H1 (cell line): Measurements from ENCODE around the gene TXNDC2. TPM values are rescaled to one million over a fixed set of nuclear protein-coding genes. Genes with fewer than 3 reads are reported as not detected.

Experiments used
- CTCF ChIA-PET: fragments of 300-600 bp; sonication (Branson Sonifier 250); formaldehyde crosslinking; loops from one replicate; lab custom pipeline; 2021; ENCODE audit not compliant: partially characterized antibody; lab: Charles Lee
- POLR2A ChIA-PET: fragments of 300-600 bp; sonication (Branson Sonifier 250); formaldehyde crosslinking; loops from one replicate; lab custom pipeline; 2021; ENCODE audit warnings: inconsistent platforms; ENCODE audit not compliant: partially characterized antibody; lab: Charles Lee
- DNase-seq, 2 experiments: peaks; one replicate each; pipeline versions ENCODE4 v3.0.0 to v3.0.0-alpha.2; 2010 to 2022; ENCODE audit warnings: low spot score in 2 of 2, low read depth in 1 of 2, mixed read lengths in 1 of 2
- FAIRE-seq: peaks from 2 replicates; lab custom pipeline; 2011; peaks lifted over from hg19 to GRCh38; lab: Jason Lieb, UNC
- H2AFZ ChIP-seq: 2 replicates; pipeline ENCODE4 v1.8.1; 2012; ENCODE audit warnings: low read length, inconsistent platforms
- H2AK5ac ChIP-seq: 2 replicates; pipeline ENCODE4 v1.6.1; 2013; ENCODE audit warnings: low read depth, low read length
- H2BK120ac ChIP-seq: replicated peaks from 2 replicates; pipeline ENCODE3; 2013; ENCODE audit warnings: low read depth, low read length, inconsistent platforms
- H2BK12ac ChIP-seq: 2 replicates; pipeline ENCODE4 v1.6.1; 2013; ENCODE audit warnings: low read depth, low read length
- H2BK15ac ChIP-seq: 2 replicates; pipeline ENCODE4 v1.6.1; 2013; ENCODE audit warnings: low read length
- H2BK20ac ChIP-seq: 2 replicates; pipeline ENCODE4 v1.6.1; 2013; ENCODE audit warnings: low read length
- H2BK5ac ChIP-seq: 2 replicates; pipeline ENCODE4 v1.6.1; 2013; ENCODE audit warnings: low read depth, low read length
- H3K14ac ChIP-seq: 2 replicates; pipeline ENCODE4 v1.6.1; 2013; ENCODE audit warnings: inconsistent platforms; ENCODE audit not compliant: insufficient read length
- H3K18ac ChIP-seq: 2 replicates; pipeline ENCODE4 v1.6.1; 2013; ENCODE audit warnings: low read length; ENCODE audit errors: extremely low read depth
- H3K23ac ChIP-seq: 2 replicates; pipeline ENCODE4 v1.6.1; 2013; ENCODE audit warnings: inconsistent platforms; ENCODE audit not compliant: insufficient read length
- H3K23me2 ChIP-seq: 2 replicates; pipeline ENCODE4 v1.6.1; 2013; ENCODE audit warnings: low read depth, low read length
- H3K27ac ChIP-seq: 2 replicates; pipeline ENCODE4 v1.6.1; 2011; ENCODE audit warnings: low read depth, low read length, inconsistent platforms
- H3K27me3 ChIP-seq, 4 experiments: replicated peaks in 1 of 4; 1 replicate in 1 of 4; 2 replicates in 3 of 4; pipeline versions ENCODE4 v1.6.1 to v1.8.1; 2011 to 2013; ENCODE audit warnings: low read length in 3 of 4, mild to moderate bottlenecking in 3 of 4, inconsistent platforms in 2 of 4, mixed read lengths in 2 of 4, moderate library complexity in 1 of 4; ENCODE audit not compliant: control insufficient read depth in 3 of 4, insufficient read depth in 3 of 4; ENCODE audit errors: extremely low read depth in 1 of 4
- H3K36me3 ChIP-seq, 4 experiments: 2 replicates each; pipeline versions ENCODE4 v1.6.1 to v1.8.1; 2011 to 2013; ENCODE audit warnings: mild to moderate bottlenecking in 4 of 4, low read length in 3 of 4, moderate library complexity in 2 of 4, control low read depth in 1 of 4, inconsistent platforms in 1 of 4; ENCODE audit not compliant: insufficient read depth in 4 of 4, control insufficient read depth in 2 of 4
- H3K4ac ChIP-seq: replicated peaks from 2 replicates; pipeline ENCODE3; 2013; ENCODE audit warnings: low read length, low read depth, mixed read lengths, inconsistent platforms; ENCODE audit not compliant: insufficient read length
- H3K4me1 ChIP-seq, 4 experiments: replicated peaks in 1 of 4; 1 replicate in 1 of 4; 2 replicates in 3 of 4; pipeline versions ENCODE4 v1.6.1 to v1.8.1; 2011 to 2013; ENCODE audit warnings: low read length in 3 of 4, inconsistent platforms in 2 of 4, mixed read lengths in 1 of 4; ENCODE audit not compliant: insufficient read depth in 4 of 4, control insufficient read depth in 3 of 4
- H3K4me2 ChIP-seq, 2 experiments: 2 replicates each; pipeline versions ENCODE4 v1.6.1 to v1.8.1; 2011 to 2013; ENCODE audit warnings: low read depth in 2 of 2, low read length in 2 of 2, control low read depth in 1 of 2, inconsistent platforms in 1 of 2, mild to moderate bottlenecking in 1 of 2; ENCODE audit not compliant: insufficient read depth in 1 of 2
- H3K4me3 ChIP-seq, 4 experiments: fragments of 200-600, 300-600 bp in 1 of 4; sonication (generic), shearing (Covaris generic), sonication (Bioruptor Twin) in 1 of 4; 2 replicates each; pipeline versions ENCODE4 v1.5.1 to v1.8.1; 2011 to 2016; ENCODE audit warnings: low read length in 4 of 4, low read depth in 3 of 4, control low read depth in 2 of 4, inconsistent platforms in 2 of 4, mild to moderate bottlenecking in 2 of 4, mixed read lengths in 1 of 4, moderate library complexity in 1 of 4; ENCODE audit not compliant: insufficient read depth in 2 of 4; ENCODE audit errors: extremely low read depth in 1 of 4
- H3K56ac ChIP-seq: replicated peaks from 2 replicates; pipeline ENCODE3; 2013; ENCODE audit warnings: low read depth, mild to moderate bottlenecking, mixed read lengths, low read length, inconsistent platforms; ENCODE audit not compliant: insufficient read length
- H3K79me1 ChIP-seq: 2 replicates; pipeline ENCODE4 v1.6.1; 2013; ENCODE audit warnings: low read depth, low read length, control low read depth
- H3K79me2 ChIP-seq, 2 experiments: 2 replicates each; pipeline versions ENCODE4 v1.6.1 to v1.8.1; 2012 to 2013; ENCODE audit warnings: low read length in 2 of 2, mild to moderate bottlenecking in 2 of 2, inconsistent platforms in 1 of 2; ENCODE audit not compliant: insufficient read depth in 2 of 2, control insufficient read depth in 1 of 2
- H3K9ac ChIP-seq, 4 experiments: replicated peaks in 1 of 4; 1 replicate in 1 of 4; 2 replicates in 3 of 4; pipeline versions ENCODE4 v1.6.1 to v1.8.1; 2011 to 2013; ENCODE audit warnings: low read depth in 3 of 4, low read length in 3 of 4, control low read depth in 2 of 4, mild to moderate bottlenecking in 2 of 4, moderate library complexity in 2 of 4, inconsistent platforms in 1 of 4; ENCODE audit errors: extremely low read depth in 1 of 4
- H3K9me3 ChIP-seq, 2 experiments: 2 replicates each; pipeline versions ENCODE4 v1.6.1 to v1.8.1; 2012 to 2013; ENCODE audit warnings: mild to moderate bottlenecking in 2 of 2, moderate library complexity in 2 of 2, control low read depth in 1 of 2, inconsistent platforms in 1 of 2, low read depth in 1 of 2, low read length in 1 of 2, mixed read lengths in 1 of 2; ENCODE audit not compliant: insufficient read depth in 2 of 2
- H4K20me1 ChIP-seq, 2 experiments: replicated peaks in 1 of 2; 2 replicates each; pipeline versions ENCODE3 to v1.8.1; 2011 to 2013; ENCODE audit warnings: inconsistent platforms in 2 of 2, low read length in 2 of 2, mild to moderate bottlenecking in 1 of 2; ENCODE audit not compliant: insufficient read depth in 2 of 2, control insufficient read depth in 1 of 2
- H4K5ac ChIP-seq: 2 replicates; pipeline ENCODE4 v1.6.1; 2013; ENCODE audit warnings: low read length, low read depth, mixed read lengths, inconsistent platforms; ENCODE audit not compliant: insufficient read length
- H4K8ac ChIP-seq: 2 replicates; pipeline ENCODE4 v1.8.0; 2013; ENCODE audit warnings: mild to moderate bottlenecking, moderate library complexity, low read length, inconsistent platforms; ENCODE audit not compliant: insufficient read depth; ENCODE audit errors: extremely low read depth
- H4K91ac ChIP-seq: replicated peaks from 2 replicates; pipeline ENCODE3; 2013; ENCODE audit warnings: low read length, mixed read lengths, inconsistent platforms; ENCODE audit not compliant: insufficient read length
- CBX5 ChIP-seq: fragments of 300-800, 300-1000 bp; sonication (generic); IDR thresholded peaks from 2 replicates; pipeline ENCODE4 v1.7.1; 2016; ENCODE audit warnings: antibody characterized with exemption, low read length, low read depth
- CREB1 ChIP-seq: IDR thresholded peaks from 2 replicates; pipeline ENCODE4 v1.6.1; 2012; ENCODE audit warnings: inconsistent platforms
- PHF8 ChIP-seq: fragments of 200-600 bp; sonication (generic); conservative IDR thresholded peaks from 2 replicates; pipeline ENCODE4 v1.7.1; 2012; ENCODE audit warnings: low read depth, mild to moderate bottlenecking, inconsistent platforms, low read length, moderate library complexity
- POU5F1 ChIP-seq: IDR thresholded peaks from 2 replicates; pipeline ENCODE4 v1.6.1; 2011; ENCODE audit warnings: low read depth, mild to moderate bottlenecking, low read length, moderate library complexity
- RBBP5 ChIP-seq: IDR thresholded peaks from 2 replicates; pipeline ENCODE4 v1.7.1; 2012; ENCODE audit warnings: low read depth, mild to moderate bottlenecking, inconsistent platforms, low read length, moderate library complexity, borderline replicate concordance
- RXRA ChIP-seq: IDR thresholded peaks from 2 replicates; pipeline ENCODE4 v1.6.1; 2011; ENCODE audit warnings: low read depth, mild to moderate bottlenecking, low read length, moderate library complexity; ENCODE audit not compliant: insufficient read depth
- WGBS, 2 experiments: shearing (Covaris generic) in 1 of 2; methylation state at CpG; one replicate each; pipeline versions ENCODE4 v1.1.6 to v1.1.7; 2013 to 2015; ENCODE audit warnings: low lambda C conversion rate in 2 of 2, mixed read lengths in 2 of 2, inconsistent platforms in 1 of 2, low coverage in 1 of 2, missing lambda C conversion rate in 1 of 2; ENCODE audit not compliant: insufficient replicate concordance in 2 of 2, insufficient coverage in 1 of 2, insufficient read length in 1 of 2; ENCODE audit errors: extremely low coverage in 1 of 2, missing lambda C conversion rate in 1 of 2; 5-methylcytosine and 5-hydroxymethylcytosine counted together
- polyA plus RNA-seq, 7 experiments: library from polyadenylated mRNA; depleted of rRNA in 3 of 7; stranded (reverse) in 5 of 7; unstranded in 2 of 7; fragments of >200 nt in 5 of 7; fragments of 200-250 nt in 2 of 7; gene quantifications; 1 replicate in 5 of 7; 2 replicates in 1 of 7; 4 replicates in 1 of 7; pipeline versions ENCODE4 v1.2.1 to v1.2.3, GENCODE V29; 2011 to 2013; ENCODE audit warnings: missing spikeins in 2 of 7, mixed read lengths in 2 of 7
- total RNA-seq: library from RNA; stranded (reverse); fragmentation: NEBNext Ultra II Directional; extraction: Animal tissue kit (Norgen Biotek cat#: 25700); gene quantifications from 2 replicates; pipeline ENCODE4 v1.2.1, GENCODE V29; 2021
- TF ChIP-seq, protein P1 (sequence below), 3 experiments: IDR thresholded peaks; 1 replicate in 2 of 3; 2 replicates in 1 of 3; pipeline versions ENCODE4 v1.5.1 to v1.6.1; 2011; ENCODE audit warnings: low read length in 3 of 3, mild to moderate bottlenecking in 3 of 3, inconsistent platforms in 2 of 3, low read depth in 1 of 3, moderate library complexity in 1 of 3; ENCODE audit not compliant: insufficient read depth in 1 of 3; ENCODE audit errors: control extremely low read depth in 1 of 3

The TXNDC2 gene
- total and polyA plus RNA-seq, 2 of the 8 experiments (the other 6 are each of a cell fraction or from before 2014, with no cell fraction given), result 0.09 TPM; not detected in 1

DNA sequence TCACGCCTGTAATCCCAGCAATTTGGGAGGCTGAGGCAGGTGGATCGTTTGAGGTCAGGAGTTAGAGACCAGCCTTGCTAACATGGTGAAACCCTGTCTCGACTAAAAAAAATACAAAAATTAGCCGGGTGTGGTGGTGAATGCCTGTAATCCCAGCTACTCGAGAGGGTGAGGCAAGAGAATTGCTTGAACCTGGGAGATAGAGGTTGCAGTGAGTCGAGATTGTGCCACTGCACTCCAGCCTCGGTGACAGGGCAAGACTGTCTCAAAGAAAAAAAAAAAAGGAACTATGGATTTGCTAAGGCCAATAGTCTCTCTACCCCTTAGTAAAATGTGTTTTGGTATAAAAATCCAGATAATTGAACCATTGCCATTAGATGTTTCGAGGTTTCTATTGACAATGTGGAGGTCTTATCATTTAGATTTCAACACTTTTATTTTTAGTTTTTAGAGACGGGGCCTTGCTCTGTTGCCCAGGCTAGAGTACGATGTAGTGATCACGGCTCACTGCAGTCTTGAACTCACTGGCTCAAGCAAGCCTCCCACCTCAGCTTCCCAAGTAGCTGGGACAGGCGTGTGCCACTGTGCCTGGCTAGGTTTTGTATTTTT lies 1.1 kb upstream of the TXNDC2 start:
- H2BK12ac ChIP-seq, result no peak overlapping the region
- DNase-seq (no peak), FAIRE-seq (no peak)
- H3K23ac ChIP-seq, result no peak overlapping the region
- no peaks in the 10 kb centered on the region for H3K27me3 ChIP-seq
- H2BK15ac ChIP-seq, result no peak overlapping the region
- ChIA-PET CTCF (no interaction called here), POLR2A (no interaction called here)
- TF ChIP-seq RBBP5 (no peak), CREB1 (no peak), CBX5 (no peak), PHF8 (no peak), RXRA (no peak), POU5F1 (no peak)
- TF ChIP-seq, protein P1, sequence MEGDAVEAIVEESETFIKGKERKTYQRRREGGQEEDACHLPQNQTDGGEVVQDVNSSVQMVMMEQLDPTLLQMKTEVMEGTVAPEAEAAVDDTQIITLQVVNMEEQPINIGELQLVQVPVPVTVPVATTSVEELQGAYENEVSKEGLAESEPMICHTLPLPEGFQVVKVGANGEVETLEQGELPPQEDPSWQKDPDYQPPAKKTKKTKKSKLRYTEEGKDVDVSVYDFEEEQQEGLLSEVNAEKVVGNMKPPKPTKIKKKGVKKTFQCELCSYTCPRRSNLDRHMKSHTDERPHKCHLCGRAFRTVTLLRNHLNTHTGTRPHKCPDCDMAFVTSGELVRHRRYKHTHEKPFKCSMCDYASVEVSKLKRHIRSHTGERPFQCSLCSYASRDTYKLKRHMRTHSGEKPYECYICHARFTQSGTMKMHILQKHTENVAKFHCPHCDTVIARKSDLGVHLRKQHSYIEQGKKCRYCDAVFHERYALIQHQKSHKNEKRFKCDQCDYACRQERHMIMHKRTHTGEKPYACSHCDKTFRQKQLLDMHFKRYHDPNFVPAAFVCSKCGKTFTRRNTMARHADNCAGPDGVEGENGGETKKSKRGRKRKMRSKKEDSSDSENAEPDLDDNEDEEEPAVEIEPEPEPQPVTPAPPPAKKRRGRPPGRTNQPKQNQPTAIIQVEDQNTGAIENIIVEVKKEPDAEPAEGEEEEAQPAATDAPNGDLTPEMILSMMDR (IDR thresholded peaks at IDR 0.05; ENCODE audit: control extremely low read depth in 1 of 3, insufficient read depth in 1 of 3, low read depth in 1 of 3, low read length in 3 of 3), result no peak
- no peaks in the 10 kb centered on the region for H3K36me3 ChIP-seq
- H2AFZ ChIP-seq, result no peak overlapping the region
- no peak overlapping the region for H3K56ac ChIP-seq
- no peak overlapping the region for H3K4me3 ChIP-seq
- no peaks in the 10 kb centered on the region for H3K79me1 ChIP-seq
- no peak overlapping the region for H3K18ac ChIP-seq
- H3K23me2 ChIP-seq, result no peaks in the 10 kb centered on the region
- H3K4me1 ChIP-seq, result no peaks in the 10 kb centered on the region
- H3K4ac ChIP-seq, result no peak overlapping the region
- no peak overlapping the region for H2BK20ac ChIP-seq
- H4K8ac ChIP-seq, result no peak overlapping the region
- H3K9ac ChIP-seq, result no peak overlapping the region
- H2AK5ac ChIP-seq, result no peak overlapping the region
- H2BK120ac ChIP-seq, result no peak overlapping the region
- no peaks in the 10 kb centered on the region for H3K79me2 ChIP-seq
- no peak overlapping the region for H3K27ac ChIP-seq
- WGBS, 2 experiments, result 93% methylated on average over 12 of the region's 12 CpGs; no CpG with 5 or more reads in 1 of the 2 experiments
- H4K20me1 ChIP-seq, result no peaks in the 10 kb centered on the region
- no peaks in the 10 kb centered on the region for H3K9me3 ChIP-seq
- no peak overlapping the region for H3K4me2 ChIP-seq
- no peak overlapping the region for H4K91ac ChIP-seq
- no peak overlapping the region for H2BK5ac ChIP-seq
- H4K5ac ChIP-seq, result no peak overlapping the region
- no peak overlapping the region for H3K14ac ChIP-seq
